AG10803 (cell line): ENCODE measurements around the gene SLC2A9.

ENCODE experiments used
- DNase-seq: peaks from one replicate; pipeline ENCODE4 v3.0.0; 2010; ENCODE audit warnings: low read depth
- H3K4me3 ChIP-seq: 2 replicates; pipeline ENCODE4 v1.5.1; 2011; ENCODE audit warnings: mild to moderate bottlenecking, low read length, control low read depth
- TF ChIP-seq, protein P1 (sequence below): conservative IDR thresholded peaks from 2 replicates; pipeline ENCODE4 v1.5.1; 2011; ENCODE audit warnings: mild to moderate bottlenecking, low read length, control low read depth, inconsistent platforms

Gene SLC2A9

DNA sequence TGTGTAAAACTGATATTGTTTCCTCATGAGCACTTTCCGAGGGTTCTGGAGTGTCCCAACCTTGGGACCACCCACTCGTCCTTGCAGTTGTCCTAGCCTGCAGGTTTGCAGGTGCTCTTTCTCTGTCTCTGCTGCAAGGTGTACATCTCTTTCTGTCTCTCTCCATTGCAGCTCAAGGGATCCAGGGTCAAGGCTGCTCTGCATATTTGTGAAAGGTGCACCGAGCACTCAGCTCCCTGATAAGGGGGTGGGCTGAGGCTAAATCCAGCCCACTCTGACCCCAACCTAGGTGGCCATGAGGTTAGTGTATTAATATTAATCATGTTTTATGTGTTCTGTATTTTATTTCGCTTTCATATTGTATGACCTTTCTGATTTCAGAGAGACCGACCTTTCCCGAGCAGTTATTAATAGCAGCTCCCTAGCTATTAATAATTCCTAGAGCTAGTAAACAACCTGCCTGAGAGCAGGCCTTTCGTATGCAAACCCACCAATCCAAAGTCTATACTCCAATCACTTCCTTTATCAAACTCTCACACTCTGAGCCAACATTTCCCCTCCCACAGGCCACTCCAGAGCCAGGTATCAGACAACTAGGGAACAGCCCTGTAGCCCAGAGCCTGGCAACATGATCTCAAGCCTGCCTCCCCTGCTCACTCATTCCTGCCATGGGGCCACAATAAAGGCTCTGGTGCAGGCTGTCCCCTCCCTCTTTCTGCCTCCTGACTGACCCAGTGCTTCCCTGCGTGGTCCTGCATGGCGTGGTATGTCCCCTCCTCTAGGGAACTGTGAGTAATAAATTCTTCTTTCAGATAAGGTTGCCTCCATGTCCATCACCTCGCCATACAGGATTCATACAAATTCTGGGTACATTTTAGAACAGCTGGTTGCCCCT is 73.9 kb downstream of the SLC2A9 start:
- DNase-seq: no peak
- TF ChIP-seq, protein P1, sequence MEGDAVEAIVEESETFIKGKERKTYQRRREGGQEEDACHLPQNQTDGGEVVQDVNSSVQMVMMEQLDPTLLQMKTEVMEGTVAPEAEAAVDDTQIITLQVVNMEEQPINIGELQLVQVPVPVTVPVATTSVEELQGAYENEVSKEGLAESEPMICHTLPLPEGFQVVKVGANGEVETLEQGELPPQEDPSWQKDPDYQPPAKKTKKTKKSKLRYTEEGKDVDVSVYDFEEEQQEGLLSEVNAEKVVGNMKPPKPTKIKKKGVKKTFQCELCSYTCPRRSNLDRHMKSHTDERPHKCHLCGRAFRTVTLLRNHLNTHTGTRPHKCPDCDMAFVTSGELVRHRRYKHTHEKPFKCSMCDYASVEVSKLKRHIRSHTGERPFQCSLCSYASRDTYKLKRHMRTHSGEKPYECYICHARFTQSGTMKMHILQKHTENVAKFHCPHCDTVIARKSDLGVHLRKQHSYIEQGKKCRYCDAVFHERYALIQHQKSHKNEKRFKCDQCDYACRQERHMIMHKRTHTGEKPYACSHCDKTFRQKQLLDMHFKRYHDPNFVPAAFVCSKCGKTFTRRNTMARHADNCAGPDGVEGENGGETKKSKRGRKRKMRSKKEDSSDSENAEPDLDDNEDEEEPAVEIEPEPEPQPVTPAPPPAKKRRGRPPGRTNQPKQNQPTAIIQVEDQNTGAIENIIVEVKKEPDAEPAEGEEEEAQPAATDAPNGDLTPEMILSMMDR: no peak
- no peak overlapping the region for H3K4me3 ChIP-seq

GRCh38 chr4:9946170-9946569 is 75.1 kb downstream of the SLC2A9 start:
- TF ChIP-seq, protein P1: no peak
- H3K4me3 ChIP-seq: no peak overlapping the region
- DNase-seq: no peak

GRCh38 chr4:9944431-9945425 is 76.6 kb downstream of the SLC2A9 start:
- DNase-seq: no peak
- TF ChIP-seq, protein P1: no peak
- no peak overlapping the region for H3K4me3 ChIP-seq

- no peak overlapping the region for H3K4me3 ChIP-seq
- DNase-seq: no peak
- TF ChIP-seq, protein P1: no peak
Observed at GRCh38 chr4:9943761-9944160, 77.5 kb downstream of the SLC2A9 start.

DNA sequence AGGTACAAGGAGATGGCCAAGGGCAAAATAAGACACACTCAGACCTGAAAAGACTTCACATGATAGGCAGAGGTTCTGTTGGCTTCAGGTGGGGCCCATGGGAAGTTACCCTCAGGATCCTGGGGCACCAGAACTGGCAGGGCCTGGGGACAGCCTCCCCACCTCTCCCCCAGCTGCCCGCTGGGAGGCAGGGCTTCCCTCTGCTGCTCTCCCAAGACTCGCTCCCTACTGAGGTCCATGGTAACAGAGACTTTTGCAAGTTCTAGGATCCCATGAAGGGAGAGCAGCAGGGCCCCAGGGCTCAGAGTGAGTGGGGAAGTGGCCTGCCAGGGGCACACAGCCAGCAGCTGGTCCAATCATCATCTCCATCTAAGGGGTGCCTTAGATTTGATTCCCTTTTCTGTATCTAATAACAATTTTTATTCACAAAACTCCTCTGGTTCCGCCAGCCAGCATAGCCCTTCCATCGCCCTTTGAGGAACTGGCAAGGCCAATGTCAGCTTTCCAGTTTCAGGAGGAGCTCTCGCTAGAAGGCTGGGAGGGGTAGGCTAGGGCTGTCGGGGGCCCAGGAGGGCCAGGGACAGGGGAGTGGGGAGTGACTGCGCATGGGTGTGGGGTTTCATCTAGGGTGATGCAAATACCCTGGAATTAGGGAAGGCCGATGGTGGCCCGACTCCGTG is 78.2 kb downstream of the SLC2A9 start:
- DNase-seq: no peak

DNA sequence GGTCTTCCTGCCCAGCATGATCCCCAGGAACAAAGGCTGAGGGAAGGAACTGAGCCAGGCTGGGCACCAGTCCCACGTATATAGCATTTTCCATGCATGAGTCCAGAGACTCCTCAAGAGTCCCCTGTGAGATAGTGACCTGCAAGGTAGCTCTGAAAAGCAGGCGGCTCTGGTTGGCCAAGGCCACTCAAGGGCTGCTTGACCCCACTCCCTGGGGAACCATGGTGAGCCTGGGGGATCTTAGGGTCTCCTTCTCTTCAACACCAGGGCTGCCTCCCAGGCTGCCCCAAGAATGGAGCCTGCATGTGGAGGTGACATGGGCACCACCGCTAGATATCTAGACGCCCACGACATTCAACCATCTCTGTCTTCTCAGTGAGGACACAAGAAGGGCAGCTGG is 79.2 kb downstream of the SLC2A9 start:
- H3K4me3 ChIP-seq: no peak overlapping the region
- TF ChIP-seq, protein P1: no peak
- DNase-seq: no peak

More for the DNA sequence above, 78.2 kb downstream of the SLC2A9 start:
- no peak overlapping the region for H3K4me3 ChIP-seq
- TF ChIP-seq, protein P1: no peak
